ENCODE results near the gene CTDSPL2.

- no peak for TF ChIP-seq EZH2 (IDR thresholded peaks at IDR 0.05; ENCODE audit: low read length, unreplicated experiment)
- TF ChIP-seq CTCF (conservative IDR thresholded peaks at IDR 0.05; ENCODE audit: low read depth, low read length): no peak
- TF ChIP-seq EZH2phosphoT487 (IDR thresholded peaks at IDR 0.05; ENCODE audit: borderline replicate concordance, low read length): no peak
These were observed 138.7 kb downstream of the CTDSPL2 start for GRCh38 chr15:44566155-44566540.
